Measurements from ENCODE around the gene SPTBN5. TPM values are rescaled to one million over a fixed set of nuclear protein-coding genes. Genes with fewer than 3 reads are reported as not detected.

Gene SPTBN5
- total RNA-seq, result under 1 TPM; 0.54 to 0.91 TPM

DNA sequence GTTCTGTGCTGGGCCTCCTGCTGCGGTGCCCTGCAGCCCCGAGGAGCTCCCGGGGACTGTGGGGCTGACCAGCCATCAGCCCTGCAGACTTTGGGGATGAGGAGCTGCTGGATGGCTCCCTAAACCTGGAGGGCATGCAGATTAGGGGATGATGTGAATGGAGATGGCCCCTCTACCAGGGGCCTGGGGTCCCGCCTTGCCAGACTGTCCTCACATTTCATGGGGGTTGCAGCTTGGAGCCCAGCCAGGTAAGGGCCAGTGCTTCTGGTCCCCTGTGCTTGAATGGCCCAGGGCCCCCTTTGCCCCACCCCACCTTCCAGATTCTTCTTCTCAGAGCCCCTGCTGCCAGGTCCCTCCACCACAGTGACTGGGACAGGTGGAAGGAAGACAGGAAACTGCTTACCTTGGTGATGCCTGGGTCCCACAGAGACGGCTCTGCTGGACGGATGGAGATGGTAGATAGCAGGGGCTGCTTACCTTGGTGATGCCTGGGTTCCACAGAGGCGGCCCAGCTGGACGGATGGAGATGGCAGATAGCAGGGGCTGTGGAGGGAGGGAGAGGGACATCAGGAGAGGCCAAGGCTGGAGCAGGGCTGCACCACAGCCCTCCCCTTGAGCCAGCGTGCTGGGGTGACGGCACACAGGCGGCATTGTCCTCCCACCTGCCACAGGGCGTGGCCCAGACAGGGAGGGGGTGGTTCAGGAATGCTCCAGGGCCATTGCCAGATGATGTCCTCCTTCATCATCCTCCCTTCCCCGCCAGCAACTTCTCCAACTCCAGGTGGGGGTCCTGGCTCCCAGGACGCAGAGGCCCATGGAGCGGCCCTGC is at the start of gene SPTBN5:
Gene SPTBN5, minus strand, starts transcription at position 632 of the 829 bp plus-strand sequence. Its CDS starts 556 bp downstream, at position 76.
- Mint-ChIP-seq H3K4me3 (peak within 1 kb of the TSS; percentile 68), H3K27me3 (no peaks in the 10 kb centered on the region), H3K9me3 (ENCODE audit: low read depth) (no peaks in the 10 kb centered on the region), H3K4me1 (peaks cover 37% of the 10 kb centered on the region), H3K27ac (peak within 1 kb of the TSS; percentile 96), H3K36me3 (peaks cover 2% of the 10 kb centered on the region)
- no peak for ATAC-seq
- CTCF ChIA-PET, result interaction anchor here (1.1 to 5.2 kb wide), 11 partner anchors 10 to 121 kb away, joined by 3 to 47 read pairs (median 3); partner anchors contain the start of gene MAPKBP1
- DNase-seq, result no peak

DNA sequence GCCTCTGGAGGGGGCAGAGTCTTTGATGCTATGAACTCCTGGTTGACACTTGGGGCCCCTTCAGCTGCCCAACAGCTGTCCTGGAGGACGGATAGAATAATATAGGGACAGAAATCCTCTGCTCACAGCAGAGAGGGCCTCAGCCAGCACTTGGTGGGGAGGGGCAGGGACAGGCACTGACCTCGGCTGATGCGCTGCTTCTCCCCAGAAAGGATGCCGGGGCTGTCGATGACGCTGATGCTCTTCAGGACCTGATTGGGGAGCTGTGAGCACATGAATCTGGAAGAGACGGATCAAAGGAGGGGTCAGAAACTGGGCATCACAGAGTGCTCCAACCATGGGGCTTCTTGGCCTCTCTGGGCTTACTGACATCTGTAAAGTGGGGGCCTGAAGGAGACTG is 49.0 kb upstream of the SPTBN5 start:
- CTCF ChIA-PET, result interaction anchor here (0.7 to 1.3 kb wide), 4 partner anchors 15 to 169 kb away, joined by 3 read pairs; no protein-coding TSS in a partner anchor
- Mint-ChIP-seq H3K4me1 (peaks cover 37% of the 10 kb centered on the region), H3K4me3 (no peak overlapping the region), H3K27me3 (no peaks in the 10 kb centered on the region), H3K9me3 (ENCODE audit: low read depth) (no peaks in the 10 kb centered on the region), H3K36me3 (peaks cover 14% of the 10 kb centered on the region), H3K27ac (no peak overlapping the region)
- ATAC-seq (no peak), DNase-seq (no peak)

DNA sequence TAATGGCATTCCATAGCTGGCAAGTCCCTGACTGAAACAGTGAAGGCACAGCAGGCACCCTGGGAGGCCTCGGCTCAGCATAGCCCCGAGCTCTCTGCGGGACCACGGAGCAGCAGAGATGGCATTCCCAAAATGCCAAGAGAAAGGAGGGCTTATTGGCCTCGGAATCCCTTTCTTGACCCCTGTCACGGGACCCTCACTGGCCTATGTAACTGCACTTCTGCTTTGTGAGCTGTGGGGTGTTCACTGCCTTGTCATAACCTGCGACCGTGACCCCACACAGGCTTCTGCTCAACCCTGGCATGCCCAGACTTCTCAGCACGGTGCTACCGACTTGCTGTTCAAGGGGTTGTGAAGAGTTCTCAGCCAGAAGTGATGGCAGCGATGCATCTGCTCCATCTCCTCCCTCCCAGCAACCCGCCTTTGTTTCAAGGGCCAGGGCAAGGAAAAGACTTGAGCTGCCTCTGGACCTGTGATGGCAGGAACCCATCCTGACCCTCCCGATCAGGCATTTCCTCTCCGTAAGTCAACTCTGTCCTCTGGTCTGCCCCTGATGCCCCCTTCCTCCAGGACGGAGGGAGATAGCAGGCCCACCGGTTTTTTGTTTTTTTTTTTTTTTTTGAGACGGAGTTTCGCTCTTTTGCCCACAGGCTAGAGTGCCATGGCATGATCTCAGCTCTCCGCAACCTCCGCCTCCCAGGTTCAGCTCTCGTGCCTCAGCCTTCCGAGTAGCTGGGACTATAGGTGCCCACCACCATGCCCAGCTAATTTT is 48.0 kb upstream of the SPTBN5 start:
- CTCF ChIA-PET, result interaction anchor here (0.7 to 2.1 kb wide), 6 partner anchors 12 to 1247 kb away, joined by 3 to 9 read pairs (median 3); partner anchors contain the start of gene EHD4

GRCh38 chr15:41940441-41940857 is 46.6 kb upstream of the SPTBN5 start:
- peak; percentile 77 for DNase-seq
- CTCF ChIA-PET, result interaction anchor here (0.6 to 2.2 kb wide), 5 partner anchors 9 to 35 kb away, joined by 3 to 9 read pairs (median 6); partner anchors contain the start of gene EHD4
- H3K4me1 Mint-ChIP-seq, result peaks cover 58% of the 10 kb centered on the region
- no peaks in the 10 kb centered on the region for H3K27me3 Mint-ChIP-seq
- H3K27ac Mint-ChIP-seq, result peak overlapping the region; percentile 77
- ATAC-seq, result peak; percentile 43
- no peak overlapping the region for H3K4me3 Mint-ChIP-seq
- H3K9me3 Mint-ChIP-seq (ENCODE audit: low read depth), result no peaks in the 10 kb centered on the region
- H3K36me3 Mint-ChIP-seq, result peaks cover 17% of the 10 kb centered on the region

More for the DNA sequence above, 48.0 kb upstream of the SPTBN5 start:
- Mint-ChIP-seq H3K4me3 (no peak overlapping the region), H3K9me3 (ENCODE audit: low read depth) (no peaks in the 10 kb centered on the region), H3K27me3 (no peaks in the 10 kb centered on the region), H3K27ac (no peak overlapping the region), H3K36me3 (peaks cover 14% of the 10 kb centered on the region), H3K4me1 (peaks cover 44% of the 10 kb centered on the region)
- DNase-seq (no peak), ATAC-seq (no peak)

GRCh38 chr15:41939986-41940385 is 46.1 kb upstream of the SPTBN5 start:
- CTCF ChIA-PET, result interaction anchor here (0.6 to 2.2 kb wide), 7 partner anchors 9 to 225 kb away, joined by 3 to 9 read pairs (median 4); partner anchors contain the start of gene EHD4
- peaks cover 17% of the 10 kb centered on the region for H3K36me3 Mint-ChIP-seq
- H3K27ac Mint-ChIP-seq, result peak overlapping the region; percentile 77
- no peak overlapping the region for H3K4me3 Mint-ChIP-seq
- peaks cover 59% of the 10 kb centered on the region for H3K4me1 Mint-ChIP-seq
- DNase-seq, result no peak
- no peak for ATAC-seq
- no peaks in the 10 kb centered on the region for H3K9me3 Mint-ChIP-seq (ENCODE audit: low read depth)
- no peaks in the 10 kb centered on the region for H3K27me3 Mint-ChIP-seq

DNA sequence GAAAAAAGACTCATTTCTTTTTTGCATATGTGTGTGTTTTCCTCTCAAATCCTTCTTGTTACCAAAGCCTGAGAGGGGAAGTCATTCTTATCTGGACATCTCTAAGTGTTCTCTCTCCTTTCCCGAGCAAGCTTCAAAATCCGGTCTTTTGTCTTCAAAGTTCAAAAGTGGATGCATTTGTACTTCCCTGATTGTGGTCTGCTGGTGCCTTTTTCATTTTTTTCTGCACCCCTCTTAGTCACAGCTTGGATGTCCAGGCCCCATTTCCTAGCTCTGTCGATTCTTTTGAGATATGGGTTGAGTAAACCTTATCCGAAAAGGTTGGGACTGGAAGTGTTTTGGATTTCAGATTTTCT is 43.7 kb upstream of the SPTBN5 start:
- Mint-ChIP-seq H3K4me3 (peak overlapping the region; percentile 52), H3K27ac (peak overlapping the region; percentile 100), H3K36me3 (peaks cover 15% of the 10 kb centered on the region), H3K4me1 (peaks cover 71% of the 10 kb centered on the region), H3K9me3 (ENCODE audit: low read depth) (no peaks in the 10 kb centered on the region), H3K27me3 (no peaks in the 10 kb centered on the region)
- DNase-seq, result no peak
- ATAC-seq, result no peak
- CTCF ChIA-PET, result interaction anchor here (0.6 to 8.4 kb wide), 17 partner anchors 11 to 242 kb away, joined by 3 to 77 read pairs (median 4); partner anchors contain the start of genes EHD4 and MAPKBP1

GRCh38 chr15:41936649-41937567 is 43.1 kb upstream of the SPTBN5 start:
- Mint-ChIP-seq H3K4me1 (peaks cover 71% of the 10 kb centered on the region), H3K27ac (peak overlapping the region; percentile 100), H3K36me3 (peaks cover 17% of the 10 kb centered on the region), H3K27me3 (no peaks in the 10 kb centered on the region), H3K4me3 (peak overlapping the region; percentile 52), H3K9me3 (ENCODE audit: low read depth) (no peaks in the 10 kb centered on the region)
- ATAC-seq (peak; percentile 82), DNase-seq (peak; percentile 89)
- CTCF ChIA-PET, result interaction anchor here (0.6 to 8.4 kb wide), 20 partner anchors 12 to 241 kb away, joined by 3 to 77 read pairs (median 4); partner anchors contain the start of genes EHD4 and MAPKBP1

DNA sequence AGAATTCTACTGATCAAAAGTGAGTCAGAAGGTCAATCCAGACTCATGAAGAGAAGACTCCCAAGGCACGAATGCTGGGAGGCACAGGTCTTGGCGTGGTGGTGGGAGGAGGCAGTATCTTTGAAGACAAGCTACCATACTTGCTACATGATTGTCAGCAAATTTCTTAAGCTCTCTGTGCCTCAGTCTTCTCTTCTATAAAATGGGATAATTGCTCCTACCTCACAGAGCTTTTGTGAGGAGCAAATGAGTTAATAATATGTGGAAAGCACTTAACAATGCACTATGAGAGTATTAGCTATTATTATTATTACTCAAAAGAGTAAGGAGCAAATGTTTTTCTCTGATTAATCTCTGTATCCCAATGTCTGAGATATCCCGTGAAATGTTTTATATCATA is 42.3 kb upstream of the SPTBN5 start:
- no peaks in the 10 kb centered on the region for H3K27me3 Mint-ChIP-seq
- no peak for ATAC-seq
- H3K36me3 Mint-ChIP-seq, result peaks cover 18% of the 10 kb centered on the region
- H3K9me3 Mint-ChIP-seq (ENCODE audit: low read depth), result no peaks in the 10 kb centered on the region
- CTCF ChIA-PET, result interaction anchor here (0.9 to 8.4 kb wide), 8 partner anchors 13 to 162 kb away, joined by 3 to 77 read pairs (median 16); partner anchors contain the start of genes EHD4 and MAPKBP1
- peak overlapping the region; percentile 52 for H3K4me3 Mint-ChIP-seq
- no peak for DNase-seq
- H3K4me1 Mint-ChIP-seq, result peaks cover 69% of the 10 kb centered on the region
- peak overlapping the region; percentile 100 for H3K27ac Mint-ChIP-seq

DNA sequence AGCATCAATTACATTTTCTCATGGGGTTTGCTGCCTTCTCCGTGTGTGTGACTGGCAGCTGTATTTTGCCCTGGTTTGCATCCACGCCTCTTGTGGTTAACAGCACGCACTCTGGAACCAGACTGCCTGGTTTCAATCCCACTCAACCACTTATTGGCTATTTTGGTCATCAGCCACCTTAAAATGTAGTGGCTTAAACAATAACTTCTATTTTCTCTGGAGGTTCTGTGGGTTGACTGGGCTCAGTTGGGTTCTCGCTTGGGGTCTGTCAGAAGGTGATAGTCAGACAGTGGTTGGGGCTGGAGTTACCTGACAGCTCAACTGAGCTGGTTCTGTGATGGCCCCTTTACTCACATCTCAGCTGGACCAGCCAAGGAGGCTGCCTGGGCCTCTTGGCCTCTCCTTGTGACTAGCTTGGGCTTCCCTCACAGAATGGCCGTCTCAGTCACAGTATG is 41.7 kb upstream of the SPTBN5 start:
- Mint-ChIP-seq H3K36me3 (peaks cover 13% of the 10 kb centered on the region), H3K4me3 (peak overlapping the region; percentile 27), H3K27me3 (no peaks in the 10 kb centered on the region), H3K9me3 (ENCODE audit: low read depth) (no peaks in the 10 kb centered on the region), H3K4me1 (peaks cover 63% of the 10 kb centered on the region), H3K27ac (peak overlapping the region; percentile 100)
- ATAC-seq (no peak), DNase-seq (peak; percentile 65)
- CTCF ChIA-PET, result interaction anchor here (1.5 to 8.4 kb wide), 6 partner anchors 31 to 162 kb away, joined by 3 to 77 read pairs (median 22); partner anchors contain the start of genes EHD4, MAPKBP1 and SPTBN5

- peak overlapping the region; percentile 100 for H3K27ac Mint-ChIP-seq
- ATAC-seq (peak; percentile 72), DNase-seq (peak; percentile 87)
- CTCF ChIA-PET, result interaction anchor here (1.2 to 8.4 kb wide), 6 partner anchors 31 to 161 kb away, joined by 3 to 77 read pairs (median 22); partner anchors contain the start of genes EHD4, MAPKBP1 and SPTBN5
- peaks cover 57% of the 10 kb centered on the region for H3K4me1 Mint-ChIP-seq
- H3K4me3 Mint-ChIP-seq, result peak overlapping the region; percentile 49
- no peaks in the 10 kb centered on the region for H3K27me3 Mint-ChIP-seq
- H3K9me3 Mint-ChIP-seq (ENCODE audit: low read depth), result no peaks in the 10 kb centered on the region
- H3K36me3 Mint-ChIP-seq, result peaks cover 9% of the 10 kb centered on the region
Measured at GRCh38 chr15:41934843-41935242, 41.0 kb upstream of the SPTBN5 start.

- peak overlapping the region; percentile 100 for H3K27ac Mint-ChIP-seq
- H3K4me3 Mint-ChIP-seq, result no peak overlapping the region
- no peaks in the 10 kb centered on the region for H3K9me3 Mint-ChIP-seq (ENCODE audit: low read depth)
- DNase-seq (no peak), ATAC-seq (no peak)
- H3K4me1 Mint-ChIP-seq, result peaks cover 56% of the 10 kb centered on the region
- H3K27me3 Mint-ChIP-seq, result no peaks in the 10 kb centered on the region
- CTCF ChIA-PET, result interaction anchor here (0.9 to 8.4 kb wide), 5 partner anchors 29 to 160 kb away, joined by 3 to 77 read pairs (median 4); partner anchors contain the start of genes EHD4, MAPKBP1 and SPTBN5
- H3K36me3 Mint-ChIP-seq, result peaks cover 7% of the 10 kb centered on the region
Measured at GRCh38 chr15:41933771-41934170, 39.9 kb upstream of the SPTBN5 start.

DNA sequence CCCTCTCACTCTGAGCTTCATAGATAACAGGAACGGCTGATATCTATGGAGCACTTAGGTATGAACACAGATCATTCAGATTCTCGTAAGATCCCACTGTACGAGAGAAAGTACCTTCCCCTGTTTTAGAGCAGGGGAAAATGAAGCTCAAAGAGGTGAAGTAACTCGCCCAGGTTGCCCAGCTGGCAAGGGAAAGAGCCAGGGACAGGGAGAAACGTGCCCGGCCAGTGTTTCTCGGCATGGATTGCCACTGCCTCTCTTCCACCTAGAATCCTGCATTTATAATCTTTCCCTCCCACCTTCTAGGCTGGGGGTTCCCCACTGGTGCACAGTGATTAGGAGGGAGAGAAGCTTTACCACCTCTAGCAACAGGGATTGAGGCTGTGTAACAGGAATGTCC is 39.5 kb upstream of the SPTBN5 start:
- ATAC-seq, result no peak
- CTCF ChIA-PET, result interaction anchor here (5.4 to 8.4 kb wide), 2 partner anchors 38 to 160 kb away, joined by 47 to 77 read pairs; partner anchors contain the start of genes EHD4 and MAPKBP1
- peaks cover 7% of the 10 kb centered on the region for H3K36me3 Mint-ChIP-seq
- no peaks in the 10 kb centered on the region for H3K27me3 Mint-ChIP-seq
- peak overlapping the region; percentile 50 for H3K27ac Mint-ChIP-seq
- no peaks in the 10 kb centered on the region for H3K9me3 Mint-ChIP-seq (ENCODE audit: low read depth)
- no peak for DNase-seq
- no peak overlapping the region for H3K4me3 Mint-ChIP-seq
- peaks cover 54% of the 10 kb centered on the region for H3K4me1 Mint-ChIP-seq
